GM19193 (cell line): ENCODE data around the gene RXFP1.

ENCODE experiments used
- POLR2A ChIP-seq: IDR thresholded peaks from 4 replicates; pipeline ENCODE4 v1.6.1; 2011; ENCODE audit not compliant: insufficient read depth, insufficient read length; ENCODE audit errors: extremely low read depth

Gene RXFP1

DNA sequence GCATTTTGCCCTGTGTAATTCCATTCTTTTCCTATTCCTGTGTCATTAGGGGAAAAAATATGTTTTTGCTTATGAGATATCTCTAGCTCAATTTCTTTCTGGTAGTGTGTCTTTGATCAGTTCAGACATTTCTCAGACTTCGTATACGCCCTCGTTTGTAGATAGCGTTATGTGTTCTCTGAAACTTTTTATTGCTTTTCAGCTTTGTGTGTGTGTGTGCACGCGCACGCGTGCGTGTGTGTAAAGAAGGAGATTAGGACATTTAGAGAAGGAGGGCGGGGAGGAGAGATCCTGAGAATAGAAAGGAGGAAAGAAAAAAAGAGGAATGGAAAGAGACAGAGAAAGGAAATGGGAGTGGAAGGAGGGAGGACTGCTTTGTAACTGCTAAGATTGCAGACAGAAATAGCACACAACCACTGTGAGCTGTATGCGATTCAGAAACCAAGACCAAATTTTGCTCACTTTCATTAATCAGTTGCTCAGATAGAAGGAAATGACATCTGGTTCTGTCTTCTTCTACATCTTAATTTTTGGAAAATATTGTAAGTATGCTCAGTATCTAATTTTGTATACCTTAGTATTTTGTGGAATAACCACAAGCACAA, at the start of gene RXFP1:
Gene RXFP1 (plus strand): TSS at position 399 of the 605 bp plus-strand sequence. CDS start 95 bp downstream, at position 494.
- no peak for TF ChIP-seq POLR2A

DNA sequence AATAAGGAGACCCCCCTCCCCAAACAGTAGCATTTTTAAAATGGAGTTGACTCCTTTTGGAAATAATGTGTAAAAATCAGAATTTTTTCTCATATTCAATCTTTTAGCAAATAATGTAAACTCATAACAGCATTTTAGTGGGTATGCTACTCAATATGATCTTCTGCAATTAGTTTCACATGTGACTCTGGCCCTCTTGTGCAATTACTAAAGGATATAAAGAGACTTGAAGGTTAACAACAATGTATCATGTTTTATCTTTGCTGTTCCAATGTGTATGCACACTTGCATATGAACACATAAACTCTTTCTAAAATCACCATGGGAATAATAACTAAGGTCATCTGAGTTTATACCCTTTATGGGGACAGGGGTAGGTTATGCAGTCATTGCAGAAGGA, 39.9 kb upstream of the RXFP1 start:
- TF ChIP-seq POLR2A: no peak

DNA sequence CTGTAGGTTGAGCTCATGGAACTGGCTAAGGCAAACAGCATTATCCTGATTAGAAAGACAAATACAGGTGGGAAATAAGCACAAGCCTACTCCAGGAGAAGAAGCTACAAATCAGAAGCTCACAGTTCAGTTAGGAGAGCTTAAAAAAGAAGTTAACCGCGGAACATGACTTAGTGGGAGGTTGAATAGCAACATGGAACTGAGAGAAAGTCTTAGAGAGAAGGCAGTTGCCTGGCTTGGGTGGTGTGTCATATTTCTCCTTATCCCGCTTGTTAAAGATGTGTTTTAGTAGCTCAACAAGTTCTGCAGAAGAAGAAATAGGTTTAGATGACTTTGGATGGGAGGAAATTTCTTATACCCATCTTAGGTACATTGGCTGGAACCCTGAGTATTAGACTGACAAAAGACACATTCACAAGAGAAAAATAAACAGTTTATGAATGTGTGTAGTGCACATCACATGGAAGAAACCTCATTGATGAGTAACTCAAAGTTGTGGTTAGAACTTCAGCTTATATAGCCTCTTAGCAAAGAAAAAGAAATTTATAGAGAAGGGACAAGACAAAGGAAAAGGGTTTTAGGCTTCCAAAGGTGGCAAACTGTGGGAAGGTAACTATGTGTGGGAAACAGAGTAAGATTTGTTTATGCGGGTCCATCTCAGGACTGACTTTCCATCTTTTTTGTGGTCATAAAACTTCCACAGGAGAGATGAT, 37.4 kb upstream of the RXFP1 start:
- TF ChIP-seq POLR2A: no peak

DNA sequence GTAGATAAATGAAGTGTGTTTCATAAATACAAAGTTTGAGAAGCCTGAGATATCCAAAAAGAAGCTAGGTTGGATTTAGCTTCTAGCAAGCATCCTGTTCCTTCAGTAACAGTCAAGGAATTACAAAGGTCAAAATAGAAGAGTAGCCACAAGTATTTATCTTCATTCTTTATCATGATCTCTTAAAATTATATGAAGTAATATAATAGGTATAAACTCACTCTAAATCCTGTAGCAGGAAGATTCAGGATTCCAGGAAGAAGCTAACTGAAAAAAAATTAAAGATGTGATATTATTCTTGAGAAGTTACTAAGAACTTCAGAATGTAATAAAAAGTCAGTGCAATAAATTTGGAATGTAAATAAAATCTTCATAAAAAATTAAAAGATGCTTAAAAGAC, 31.1 kb upstream of the RXFP1 start:
- TF ChIP-seq POLR2A: no peak

DNA sequence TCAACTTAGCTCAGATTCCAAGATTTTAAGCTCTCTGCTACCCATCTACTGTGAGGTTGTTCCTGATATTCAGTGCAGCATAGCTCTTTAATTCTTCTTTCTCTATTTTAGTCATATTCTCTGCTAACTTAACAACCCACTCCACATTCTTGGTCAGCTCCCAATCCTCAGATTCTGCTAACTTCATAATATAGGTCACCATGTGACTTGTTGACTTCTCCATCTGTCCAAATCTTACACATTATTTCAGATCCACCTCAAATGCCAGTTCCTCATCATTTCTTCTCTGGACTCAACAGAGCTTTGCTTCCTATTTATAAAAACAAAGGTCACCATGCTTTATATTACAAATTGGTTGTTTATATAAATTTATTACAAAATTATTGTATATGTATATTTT, 29.3 kb upstream of the RXFP1 start:
- TF ChIP-seq POLR2A: no peak

DNA sequence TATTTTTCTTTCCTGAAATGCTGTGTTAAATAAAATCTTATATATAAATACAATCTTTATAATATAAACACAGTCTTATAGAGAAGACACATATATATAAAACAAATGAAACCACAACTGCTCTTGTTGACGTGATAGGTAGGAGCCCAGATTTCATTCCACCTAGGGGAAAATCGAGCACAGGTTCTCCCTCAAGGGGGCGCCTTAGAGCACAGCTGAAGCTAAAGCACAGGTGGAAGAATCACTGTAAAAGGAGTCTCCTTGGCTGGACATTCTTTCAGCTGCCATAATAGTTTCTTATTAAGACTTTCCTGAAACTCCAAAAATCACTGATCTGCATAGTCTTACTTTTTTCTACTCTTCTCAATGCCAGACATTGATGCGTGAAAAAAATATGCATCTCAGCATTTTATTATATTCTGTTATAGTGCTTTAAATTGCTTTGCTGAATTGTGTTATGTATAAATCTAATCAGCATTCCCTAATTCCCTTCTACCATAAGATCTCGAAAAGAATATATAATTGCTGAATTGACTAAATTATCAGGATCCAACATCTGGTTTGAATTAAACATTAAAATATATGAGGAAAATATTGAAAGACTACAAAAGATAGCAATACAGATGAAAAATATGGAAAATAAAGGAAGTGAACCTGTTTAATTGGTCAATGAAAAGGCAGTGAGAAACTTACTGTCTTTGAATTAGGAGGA, 25.5 kb upstream of the RXFP1 start:
- TF ChIP-seq POLR2A: no peak

DNA sequence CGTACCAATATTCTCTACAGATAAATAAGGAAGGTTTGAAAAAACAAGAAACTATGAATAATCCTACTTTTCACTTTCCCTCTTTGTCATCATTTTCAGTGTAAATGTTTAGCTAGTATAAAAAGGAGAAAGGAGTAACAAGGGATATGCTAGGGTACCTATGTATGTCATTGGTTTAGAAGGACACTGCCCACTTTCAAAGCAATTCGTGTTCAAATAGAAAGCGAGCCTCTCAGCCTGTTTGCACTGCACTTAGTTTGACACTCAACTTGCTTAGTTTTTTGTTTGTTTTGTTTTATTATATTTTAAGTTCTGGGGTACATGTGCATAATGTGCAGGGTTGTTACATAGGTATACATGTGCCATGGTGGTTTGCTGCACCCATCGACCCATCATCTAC, 21.6 kb upstream of the RXFP1 start:
- no peak for TF ChIP-seq POLR2A

DNA sequence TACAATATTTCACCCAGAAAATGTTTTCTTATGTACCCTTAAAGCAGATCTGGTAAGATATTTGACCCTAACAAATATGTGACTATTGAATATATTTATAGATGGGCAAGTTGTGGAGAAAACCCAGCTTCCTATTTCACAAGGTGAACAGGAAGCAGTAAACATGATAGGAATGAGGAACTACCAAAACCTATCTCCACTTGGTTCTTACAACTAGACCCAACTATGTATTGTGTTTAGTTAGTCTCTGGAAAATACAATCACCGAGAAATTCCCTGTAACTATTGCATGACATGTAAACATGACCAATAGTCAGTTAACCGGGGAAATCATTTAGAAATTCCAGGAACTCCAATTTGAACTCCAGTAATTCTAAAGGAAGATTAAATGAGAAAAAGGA, 8.4 kb upstream of the RXFP1 start:
- TF ChIP-seq POLR2A: no peak

DNA sequence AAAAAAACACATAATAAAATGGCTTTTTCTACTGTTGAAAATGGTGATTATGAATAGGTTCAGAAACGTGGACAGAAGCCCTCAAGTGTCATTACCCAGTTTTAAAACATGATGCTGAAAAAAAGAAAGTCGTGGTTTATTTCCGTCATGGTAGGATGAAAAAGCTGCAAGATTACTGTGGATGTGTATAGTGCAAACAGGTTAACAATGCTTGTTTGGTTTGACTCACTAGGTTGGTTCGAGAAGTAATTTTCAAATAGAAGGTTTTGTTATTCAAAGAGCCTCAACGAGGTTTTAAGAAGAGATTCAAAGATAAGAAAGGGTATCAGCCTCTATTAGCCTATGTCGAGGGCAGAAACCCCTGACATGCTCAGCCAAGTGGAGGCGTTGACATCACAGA, 2.5 kb upstream of the RXFP1 start:
- TF ChIP-seq POLR2A: no peak

DNA sequence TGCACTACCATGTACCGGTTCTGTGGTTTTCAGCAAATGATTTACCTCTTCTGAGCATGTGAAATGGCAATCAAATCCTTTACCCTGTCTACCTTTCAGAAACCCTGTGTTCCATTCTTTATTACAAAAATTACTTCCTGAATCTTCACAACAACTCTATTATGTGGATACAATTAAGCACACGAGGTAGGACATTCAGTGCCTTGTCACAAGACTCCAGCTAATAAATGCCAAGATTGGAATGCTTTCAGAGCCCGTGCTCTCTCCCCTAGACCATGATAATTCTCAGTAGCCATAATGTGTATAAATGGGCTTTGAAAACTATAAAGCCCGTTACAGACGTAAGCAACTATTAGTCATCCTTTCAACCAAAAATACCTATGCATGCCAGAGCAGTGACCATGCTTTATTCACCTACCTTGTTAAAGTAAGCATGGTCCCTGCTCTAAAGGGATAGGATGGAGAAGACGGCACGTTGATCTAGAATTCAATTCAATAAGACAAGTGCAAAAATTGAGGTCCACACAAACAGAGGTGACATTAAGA, 2.4 kb downstream of the RXFP1 start:
- no peak for TF ChIP-seq POLR2A

DNA sequence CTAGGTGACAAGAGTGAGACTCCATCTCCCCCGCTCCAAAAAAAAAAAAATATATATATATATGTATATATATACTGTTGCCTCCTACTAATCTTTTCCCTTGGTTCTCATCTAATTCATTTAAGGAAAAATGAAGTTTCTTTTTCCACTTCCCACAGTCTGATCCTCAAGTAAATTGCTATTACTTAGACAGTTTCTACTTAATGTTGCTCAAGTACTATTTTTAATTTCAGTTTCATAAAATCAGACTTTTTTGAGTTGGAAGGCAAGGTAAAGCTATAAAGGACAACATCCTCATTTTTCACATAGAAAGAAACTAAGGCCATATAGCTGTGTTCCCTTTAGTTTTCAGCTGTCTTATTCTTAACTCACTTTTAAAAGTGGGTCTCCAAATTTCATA, 5.8 kb downstream of the RXFP1 start:
- TF ChIP-seq POLR2A: no peak

DNA sequence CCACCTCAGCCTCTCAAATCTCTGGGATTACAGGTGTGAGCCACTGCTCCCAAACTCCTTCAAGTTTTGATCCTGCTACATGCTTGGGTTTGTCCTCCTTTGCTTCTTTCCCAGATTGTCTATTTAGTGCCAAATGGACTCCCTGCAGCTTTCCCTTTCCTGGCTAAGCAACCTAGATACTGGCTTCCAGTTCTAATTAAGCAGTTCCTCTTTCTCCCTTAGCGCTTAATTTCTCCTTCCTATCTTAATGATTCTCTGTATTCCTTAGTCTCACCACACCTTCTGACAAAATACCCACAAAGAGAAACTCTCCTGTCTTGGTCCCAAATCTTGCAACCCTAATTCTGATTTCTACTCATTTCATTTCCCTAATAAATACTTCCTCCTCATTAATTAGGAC, 7.8 kb downstream of the RXFP1 start:
- no peak for TF ChIP-seq POLR2A

DNA sequence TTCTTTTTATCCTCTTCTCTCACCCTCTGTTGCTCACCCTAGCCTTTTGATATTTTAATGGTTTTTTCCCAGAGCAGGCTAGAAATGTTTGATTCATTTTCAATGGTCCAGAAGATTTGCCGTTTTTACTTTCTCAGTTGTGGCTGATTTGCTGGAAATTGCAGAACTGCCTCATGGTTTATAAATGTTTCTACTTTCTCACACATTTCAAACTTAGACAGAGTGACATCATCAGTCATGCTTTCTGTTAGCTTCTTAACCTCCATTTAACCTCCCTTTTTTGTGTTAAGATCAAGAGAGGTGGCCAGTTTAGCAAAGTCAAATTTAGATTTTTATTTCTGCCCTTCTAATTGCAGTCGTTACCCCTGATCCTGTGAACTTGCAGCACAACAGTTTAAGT, 8.7 kb downstream of the RXFP1 start:
- TF ChIP-seq POLR2A: no peak

DNA sequence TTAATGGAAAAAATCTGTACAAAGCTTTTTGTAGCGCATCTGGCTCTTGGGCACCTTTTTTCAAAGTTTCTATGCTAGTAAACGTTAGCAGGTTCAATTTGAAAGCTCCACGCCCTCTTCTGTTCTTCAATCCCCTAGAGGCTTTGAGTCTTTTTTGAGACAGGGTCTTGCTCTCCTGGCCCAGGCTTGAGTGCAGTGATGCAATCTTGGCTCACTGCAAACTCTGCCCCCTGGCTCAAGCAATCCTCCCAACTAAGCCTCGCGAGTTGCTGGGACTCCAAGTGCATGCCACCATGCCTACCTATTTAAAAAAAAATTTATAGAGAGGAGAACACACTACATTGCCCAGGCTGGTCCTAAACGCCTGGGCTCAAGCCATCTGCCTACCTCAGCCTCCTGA, 9.2 kb downstream of the RXFP1 start:
- TF ChIP-seq POLR2A: no peak

DNA sequence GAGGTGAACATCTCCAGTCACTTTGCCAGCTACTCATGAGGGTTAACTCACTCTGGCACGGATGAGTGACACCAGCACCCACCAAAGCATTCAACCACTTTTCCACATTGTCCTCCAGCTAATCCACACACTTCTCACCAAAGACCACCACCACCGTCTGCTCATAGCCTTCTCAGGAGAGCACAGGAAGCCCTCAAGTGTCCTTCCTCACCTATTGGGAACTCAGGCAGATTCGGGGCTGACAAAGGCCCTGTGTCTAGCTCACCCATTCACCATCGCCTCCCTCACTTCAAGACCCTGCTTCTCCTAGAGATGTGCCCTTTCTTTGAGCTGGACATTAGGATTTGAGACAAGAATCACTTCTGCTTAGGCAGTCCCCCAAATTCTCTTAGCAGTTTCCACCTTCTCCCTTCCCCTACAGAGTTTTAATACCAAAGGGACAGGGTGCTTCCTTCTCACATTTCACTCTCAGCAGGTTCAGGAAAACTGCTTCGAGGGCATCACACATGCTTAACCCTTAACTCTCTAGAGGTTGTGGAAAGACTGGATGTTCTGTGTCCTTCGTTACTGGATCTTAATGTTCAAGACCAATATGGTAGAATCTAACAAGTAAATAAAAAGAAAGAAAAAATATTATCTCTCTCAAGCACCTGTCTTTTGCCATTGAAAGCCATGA, 11.0 kb downstream of the RXFP1 start:
- no peak for TF ChIP-seq POLR2A
